H9 (cell line): ENCODE data around the gene DCANP1. TPM values are rescaled to one million over a fixed set of nuclear protein-coding genes. Genes with fewer than 3 reads are reported as not detected.

Experiments
- DNase-seq: peaks from one replicate; pipeline ENCODE4 v3.0.0-alpha.2; 2017
- H2AFZ ChIP-seq: one replicate; pipeline ENCODE4 v1.6.1; 2013; ENCODE audit warnings: mild to moderate bottlenecking, low read length, control low read depth, moderate library complexity
- H2AK5ac ChIP-seq: 2 replicates; pipeline ENCODE4 v1.6.1; 2013; ENCODE audit warnings: low read length, control low read depth, mixed read lengths; ENCODE audit not compliant: insufficient read length
- H2BK120ac ChIP-seq: one replicate; pipeline ENCODE4 v1.6.1; 2013; ENCODE audit warnings: low read depth, mild to moderate bottlenecking, low read length, control low read depth, inconsistent platforms; ENCODE audit not compliant: poor library complexity, severe bottlenecking
- H2BK12ac ChIP-seq: 2 replicates; pipeline ENCODE4 v1.6.1; 2013; ENCODE audit warnings: low read length, control low read depth, mixed read lengths, low read depth; ENCODE audit not compliant: insufficient read length
- H2BK15ac ChIP-seq: 2 replicates; pipeline ENCODE4 v1.6.1; 2013; ENCODE audit warnings: low read depth, low read length, control low read depth
- H2BK20ac ChIP-seq: one replicate; pipeline ENCODE4 v1.6.1; 2013; ENCODE audit warnings: low read depth, mild to moderate bottlenecking, low read length, control low read depth, inconsistent platforms; ENCODE audit not compliant: poor library complexity, severe bottlenecking
- H2BK5ac ChIP-seq: 2 replicates; pipeline ENCODE4 v1.6.1; 2013; ENCODE audit warnings: low read length, control low read depth, mixed read lengths; ENCODE audit not compliant: insufficient read length
- H3K14ac ChIP-seq: 2 replicates; pipeline ENCODE4 v1.6.1; 2013; ENCODE audit warnings: low read length, control low read depth; ENCODE audit not compliant: insufficient read depth
- H3K18ac ChIP-seq: 2 replicates; pipeline ENCODE4 v1.6.1; 2013; ENCODE audit warnings: low read depth, mild to moderate bottlenecking, mixed read lengths, low read length, control low read depth; ENCODE audit not compliant: insufficient read length
- H3K23ac ChIP-seq: 2 replicates; pipeline ENCODE4 v1.6.1; 2013; ENCODE audit warnings: low read length, control low read depth, mixed read lengths, low read depth; ENCODE audit not compliant: insufficient read length
- H3K23me2 ChIP-seq: 2 replicates; pipeline ENCODE4 v1.6.1; 2013; ENCODE audit warnings: low read depth, mild to moderate bottlenecking, mixed read lengths, low read length, control low read depth; ENCODE audit not compliant: insufficient read length, poor library complexity, severe bottlenecking
- H3K27ac ChIP-seq: 2 replicates; pipeline ENCODE4 v1.5.1; 2013; ENCODE audit warnings: low read length, control low read depth, mixed read lengths, low read depth; ENCODE audit not compliant: insufficient read length
- H3K27me3 ChIP-seq: 2 replicates; pipeline ENCODE4 v1.6.1; 2013; ENCODE audit warnings: low read length, control low read depth, inconsistent platforms; ENCODE audit not compliant: insufficient read depth
- H3K4ac ChIP-seq: 2 replicates; pipeline ENCODE4 v1.6.1; 2013; ENCODE audit warnings: low read depth, mild to moderate bottlenecking, control low read depth, inconsistent platforms, low read length, moderate library complexity
- H3K4me1 ChIP-seq: 2 replicates; pipeline ENCODE4 v1.6.1; 2013; ENCODE audit warnings: low read length, control low read depth, inconsistent platforms; ENCODE audit not compliant: insufficient read depth
- H3K4me2 ChIP-seq: 2 replicates; pipeline ENCODE4 v1.6.1; 2013; ENCODE audit warnings: low read length, control low read depth, mixed read lengths; ENCODE audit not compliant: insufficient read length, insufficient read depth
- H3K56ac ChIP-seq: 2 replicates; pipeline ENCODE4 v1.6.1; 2013; ENCODE audit warnings: low read depth, mild to moderate bottlenecking, mixed read lengths, low read length, control low read depth; ENCODE audit not compliant: insufficient read length
- H3K79me1 ChIP-seq: 2 replicates; pipeline ENCODE4 v1.6.1; 2013; ENCODE audit warnings: low read depth, mild to moderate bottlenecking, moderate library complexity, low read length, control low read depth, inconsistent platforms; ENCODE audit not compliant: insufficient read depth, poor library complexity, severe bottlenecking
- H3K79me2 ChIP-seq: 2 replicates; pipeline ENCODE4 v1.6.1; 2013; ENCODE audit warnings: low read length, control low read depth, inconsistent platforms; ENCODE audit not compliant: insufficient read depth
- H3K9ac ChIP-seq: 2 replicates; pipeline ENCODE4 v1.6.1; 2013; ENCODE audit warnings: low read length, control low read depth, mixed read lengths; ENCODE audit not compliant: insufficient read length; ENCODE audit errors: extremely low read depth
- H3K9me3 ChIP-seq: one replicate; pipeline ENCODE4 v1.6.1; 2013; ENCODE audit warnings: low read depth, low read length, inconsistent platforms; ENCODE audit not compliant: control insufficient read depth
- H3T11ph ChIP-seq: one replicate; pipeline ENCODE4 v1.6.1; 2013; ENCODE audit warnings: mild to moderate bottlenecking, low read length, control low read depth, inconsistent platforms
- H4K20me1 ChIP-seq: one replicate; pipeline ENCODE4 v1.6.1; 2013; ENCODE audit not compliant: control insufficient read depth, insufficient read length, insufficient read depth
- H4K5ac ChIP-seq: 2 replicates; pipeline ENCODE4 v1.6.1; 2013; ENCODE audit warnings: low read depth, mild to moderate bottlenecking, mixed read lengths, low read length, control low read depth; ENCODE audit not compliant: insufficient read length
- H4K8ac ChIP-seq: replicated peaks from 2 replicates; pipeline ENCODE4 v1.6.1; 2013; ENCODE audit warnings: low read length, control low read depth, mixed read lengths, low read depth; ENCODE audit not compliant: insufficient read length
- H4K91ac ChIP-seq: 2 replicates; pipeline ENCODE4 v1.6.1; 2013; ENCODE audit warnings: low read depth, mild to moderate bottlenecking, moderate library complexity, mixed read lengths, low read length, control low read depth; ENCODE audit not compliant: insufficient read length
- H3K27ac Mint-ChIP-seq, 3 experiments: 2 replicates in 2 of 3; 3 replicates in 1 of 3; pipeline ENCODE4 v1.8.0; 2020 to 2021; ENCODE audit warnings: mixed read lengths in 3 of 3, mild to moderate bottlenecking in 1 of 3, moderate library complexity in 1 of 3
- H3K27me3 Mint-ChIP-seq: 2 replicates; pipeline ENCODE4 v1.8.0; 2021; ENCODE audit warnings: low read depth, mild to moderate bottlenecking, moderate library complexity, mixed read lengths
- H3K36me3 Mint-ChIP-seq, 3 experiments: 2 replicates in 2 of 3; 3 replicates in 1 of 3; pipeline ENCODE4 v1.8.0; 2020 to 2021; ENCODE audit warnings: low read depth in 3 of 3, mixed read lengths in 3 of 3; ENCODE audit not compliant: insufficient read depth in 1 of 3
- H3K4me1 Mint-ChIP-seq, 2 experiments: 2 replicates each; pipeline ENCODE4 v1.8.0; 2020; ENCODE audit warnings: mixed read lengths in 2 of 2
- H3K4me3 Mint-ChIP-seq, 2 experiments: 2 replicates in 1 of 2; 3 replicates in 1 of 2; pipeline ENCODE4 v1.8.0; 2020 to 2021; ENCODE audit warnings: mild to moderate bottlenecking in 2 of 2, mixed read lengths in 2 of 2, moderate library complexity in 1 of 2
- H3K9me3 Mint-ChIP-seq, 2 experiments: 2 replicates in 1 of 2; 3 replicates in 1 of 2; pipeline ENCODE4 v1.8.0; 2020; ENCODE audit warnings: mild to moderate bottlenecking in 2 of 2, mixed read lengths in 2 of 2, moderate library complexity in 1 of 2
- WGBS: extraction: QIAGEN DNeasy Blood & Tissue Kit; methylation state at CpG from one replicate; pipeline ENCODE4 v1.1.7; 2013; ENCODE audit warnings: missing lambda C conversion rate, low lambda C conversion rate, mixed read lengths; ENCODE audit not compliant: insufficient read length; ENCODE audit errors: extremely low coverage; 5-methylcytosine and 5-hydroxymethylcytosine counted together
- total RNA-seq: library from RNA; stranded (reverse); gene quantifications from 2 replicates; pipeline ENCODE4 v1.2.1, GENCODE V29; 2021
- TF ChIP-seq, protein P1 (sequence below): fragments of 200-600 bp; sonication (generic); conservative IDR thresholded peaks from 3 replicates; pipeline ENCODE4 v1.8.0; 2021; ENCODE audit warnings: antibody characterized with exemption, mild to moderate bottlenecking

DCANP1 gene
- total RNA-seq, 1 experiment from 2014 or later, result not detected

GRCh38 chr5:135471726-135472125 lies 24.6 kb upstream of the DCANP1 start:
- Histone ChIP-seq H4K91ac (no peak overlapping the region), H2BK12ac (no peak overlapping the region), H3K23ac (no peak overlapping the region), H3K79me1 (no peaks in the 10 kb centered on the region), H3K14ac (no peak overlapping the region), H2AK5ac (no peak overlapping the region), H3K23me2 (no peaks in the 10 kb centered on the region), H3K9me3 (no peaks in the 10 kb centered on the region), H3K4me1 (no peaks in the 10 kb centered on the region), H3K4ac (no peak overlapping the region), H4K20me1 (no peaks in the 10 kb centered on the region), H3T11ph (no peak overlapping the region), H3K56ac (no peak overlapping the region), H3K27ac (no peak overlapping the region), H2BK5ac (no peak overlapping the region), H3K9ac (no peak overlapping the region), H4K8ac (no peak overlapping the region), H2BK15ac (no peak overlapping the region), H2BK20ac (no peak overlapping the region), H2BK120ac (no peak overlapping the region), H3K79me2 (no peaks in the 10 kb centered on the region), H3K27me3 (peaks cover 27% of the 10 kb centered on the region), H4K5ac (no peak overlapping the region), H2AFZ (no peak overlapping the region), H3K18ac (no peak overlapping the region), H3K4me2 (no peak overlapping the region)
- no peaks in the 10 kb centered on the region; a peak in 1 of 5 replicates for H3K9me3 Mint-ChIP-seq
- peaks cover 98% of the 10 kb centered on the region for H3K27me3 Mint-ChIP-seq
- no peak overlapping the region for H3K4me3 Mint-ChIP-seq
- no peak for DNase-seq
- no peaks in the 10 kb centered on the region for H3K36me3 Mint-ChIP-seq
- TF ChIP-seq, protein P1, sequence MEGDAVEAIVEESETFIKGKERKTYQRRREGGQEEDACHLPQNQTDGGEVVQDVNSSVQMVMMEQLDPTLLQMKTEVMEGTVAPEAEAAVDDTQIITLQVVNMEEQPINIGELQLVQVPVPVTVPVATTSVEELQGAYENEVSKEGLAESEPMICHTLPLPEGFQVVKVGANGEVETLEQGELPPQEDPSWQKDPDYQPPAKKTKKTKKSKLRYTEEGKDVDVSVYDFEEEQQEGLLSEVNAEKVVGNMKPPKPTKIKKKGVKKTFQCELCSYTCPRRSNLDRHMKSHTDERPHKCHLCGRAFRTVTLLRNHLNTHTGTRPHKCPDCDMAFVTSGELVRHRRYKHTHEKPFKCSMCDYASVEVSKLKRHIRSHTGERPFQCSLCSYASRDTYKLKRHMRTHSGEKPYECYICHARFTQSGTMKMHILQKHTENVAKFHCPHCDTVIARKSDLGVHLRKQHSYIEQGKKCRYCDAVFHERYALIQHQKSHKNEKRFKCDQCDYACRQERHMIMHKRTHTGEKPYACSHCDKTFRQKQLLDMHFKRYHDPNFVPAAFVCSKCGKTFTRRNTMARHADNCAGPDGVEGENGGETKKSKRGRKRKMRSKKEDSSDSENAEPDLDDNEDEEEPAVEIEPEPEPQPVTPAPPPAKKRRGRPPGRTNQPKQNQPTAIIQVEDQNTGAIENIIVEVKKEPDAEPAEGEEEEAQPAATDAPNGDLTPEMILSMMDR, result no peak
- H3K4me1 Mint-ChIP-seq, result peaks cover 9 to 19% of the 10 kb centered on the region in 2 experiments
- H3K27ac Mint-ChIP-seq, result no peak overlapping the region; a peak in 1 of 7 replicates
- no CpG with 5 or more reads among the region's 4 CpGs for WGBS
